SIG-M5 treated with dmso at 0.1 percent for 504 hours (cell line): ENCODE measurements around the gene CHRNA7.
"Not testable (repeated sequence)": the region's sequence is repeated elsewhere in the genome, so short reads cannot be mapped to it uniquely, and the experiment has no call there.

Experiments
- DNase-seq: peaks from one replicate; lab custom pipeline; 2025; ENCODE audit not compliant: unreplicated experiment; lab: John Stamatoyannopoulos, UW

The CHRNA7 gene

DNA sequence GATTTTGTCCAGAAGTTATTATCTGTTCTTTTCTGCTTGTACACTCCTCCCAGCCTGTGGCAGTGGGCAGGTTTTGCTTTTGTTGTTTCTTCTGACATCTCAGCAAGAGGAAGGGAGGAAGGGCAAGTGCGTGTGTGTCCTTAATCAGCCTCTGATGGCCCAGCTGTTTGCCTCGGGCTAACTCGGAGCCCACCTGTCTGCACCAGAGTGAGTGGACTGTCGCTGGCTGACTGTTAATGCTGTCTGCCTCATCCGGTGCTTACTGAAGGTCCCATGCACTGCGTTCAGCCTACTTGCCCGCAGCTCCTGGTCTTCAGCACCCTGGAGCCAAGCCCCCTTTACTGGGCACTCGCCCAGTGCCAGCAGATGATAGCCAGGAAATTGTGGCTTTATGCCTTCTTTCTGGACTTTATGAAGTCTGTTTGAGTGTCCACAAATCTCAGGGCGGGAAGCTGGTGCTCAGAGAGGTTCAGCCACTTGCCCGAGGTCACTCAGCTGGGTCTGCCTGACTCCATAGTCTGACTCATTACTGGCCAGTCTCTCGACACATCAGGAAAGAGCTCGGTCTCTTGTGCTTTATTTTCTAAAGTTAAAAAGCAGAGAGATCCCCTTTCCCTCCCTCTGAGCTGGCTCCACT lies 89.5 kb downstream of the CHRNA7 start:
- no peak for DNase-seq

DNA sequence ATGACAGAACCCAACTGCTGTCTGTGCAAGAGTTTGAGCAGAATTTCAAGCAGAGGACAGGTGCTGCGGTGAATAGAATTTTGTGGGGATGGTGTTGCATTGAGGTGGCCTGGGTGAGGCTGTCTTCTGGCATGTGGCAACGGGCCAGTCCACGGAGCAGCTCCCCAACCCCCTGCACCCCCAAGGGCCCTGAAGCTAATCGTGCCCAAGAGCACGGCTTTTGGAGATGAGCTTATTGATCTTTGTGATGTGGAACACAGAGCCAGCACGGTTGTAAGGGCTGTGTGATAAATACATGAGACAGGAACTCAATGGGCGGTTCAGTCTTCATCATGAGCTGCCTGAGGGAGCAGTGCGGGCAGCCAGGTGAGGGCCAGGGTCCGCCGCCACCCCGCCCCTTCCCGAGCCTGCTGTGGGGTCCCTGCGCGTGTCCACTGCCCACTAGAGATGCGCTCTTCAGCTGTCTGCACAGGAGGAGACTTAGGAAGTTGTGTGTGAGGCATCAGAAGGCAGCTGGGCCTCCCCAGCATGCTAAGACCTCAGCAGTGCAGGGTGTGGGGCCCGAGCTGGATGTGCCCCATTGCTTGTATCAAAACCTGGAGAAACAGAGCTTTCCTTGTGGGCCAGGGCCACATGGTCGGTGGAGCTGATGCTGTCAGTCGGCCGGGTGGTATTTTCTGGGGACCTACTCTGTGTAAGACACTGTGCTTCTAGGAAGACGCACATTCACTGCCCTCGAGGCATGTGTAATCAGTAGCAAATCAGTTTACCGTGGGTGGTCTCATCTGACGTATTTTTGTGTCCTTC lies 90.5 kb downstream of the CHRNA7 start:
- no peak for DNase-seq

DNA sequence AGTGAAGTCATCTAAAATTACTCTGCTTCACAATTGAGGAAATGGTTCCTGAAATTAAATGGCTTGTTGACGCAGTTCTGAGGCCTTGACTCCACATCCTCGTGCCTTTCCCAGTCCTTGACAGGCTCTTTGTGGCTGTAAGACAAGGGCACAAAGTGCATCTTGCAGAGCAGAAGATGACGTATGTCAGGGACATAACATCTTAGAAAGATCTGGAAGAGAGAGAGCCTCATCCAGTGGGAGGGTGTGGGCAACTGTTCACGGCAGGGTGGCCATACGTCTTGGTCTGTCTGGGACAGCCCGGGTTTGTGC lies 91.0 kb downstream of the CHRNA7 start:
- no peak for DNase-seq

DNA sequence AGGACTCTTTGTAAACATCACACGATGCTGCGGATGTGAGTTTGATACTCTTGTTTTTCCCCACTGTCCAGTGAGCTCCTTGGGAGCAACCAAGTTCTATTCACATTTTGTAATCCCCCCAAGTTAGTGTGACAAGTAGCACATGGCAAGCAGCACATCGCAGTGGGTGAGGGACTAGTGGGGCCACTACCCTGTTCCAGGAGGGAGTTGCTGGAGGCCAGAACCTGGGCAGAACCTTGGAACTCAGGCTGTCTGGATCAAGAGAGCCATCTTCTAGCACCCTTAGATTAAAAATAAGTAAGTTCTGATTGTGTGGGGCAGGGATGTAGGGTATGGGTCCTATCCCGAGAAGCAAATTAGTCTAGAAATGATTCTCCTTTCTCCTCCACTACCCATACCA lies 91.7 kb downstream of the CHRNA7 start:
- no peak for DNase-seq

DNA sequence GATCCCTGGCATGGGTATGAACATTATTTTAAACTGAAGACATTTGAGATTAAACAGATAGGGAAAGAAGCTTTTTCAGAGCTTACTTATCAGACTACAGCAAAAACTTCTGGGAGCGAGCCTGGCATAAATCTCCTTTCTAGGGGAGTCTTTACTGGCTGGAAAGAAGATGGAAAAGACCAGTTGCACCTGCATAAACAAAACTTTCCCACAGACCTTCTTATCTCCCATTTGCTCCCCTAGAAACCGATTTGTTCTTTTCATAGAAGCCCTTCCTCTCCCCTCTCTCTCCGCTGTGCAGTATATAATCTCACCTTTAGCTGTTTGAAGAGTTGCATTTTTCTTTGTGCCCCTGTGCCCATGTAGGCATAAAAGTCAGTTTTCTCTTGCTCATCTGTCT lies 93.2 kb downstream of the CHRNA7 start:
- DNase-seq = no peak

DNA sequence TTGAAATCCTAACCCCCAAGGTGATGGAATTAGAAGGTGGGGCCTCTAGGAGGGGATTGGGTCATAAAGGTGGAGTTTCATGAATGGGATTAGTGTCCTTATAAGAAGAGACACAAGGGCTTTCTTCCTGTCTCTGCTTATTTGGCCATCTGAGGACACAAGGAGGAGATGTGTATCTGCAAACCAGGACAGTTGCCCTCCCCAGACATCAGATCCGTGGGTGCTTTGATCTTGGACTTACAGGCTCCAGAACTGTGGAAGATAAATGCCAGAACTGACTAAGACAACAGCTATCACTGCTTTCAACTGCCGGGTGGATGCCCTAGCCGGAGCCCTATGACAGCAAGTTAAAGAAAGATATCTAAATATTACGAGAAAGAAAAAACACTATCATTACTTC lies 94.4 kb downstream of the CHRNA7 start:
- DNase-seq = no peak

DNA sequence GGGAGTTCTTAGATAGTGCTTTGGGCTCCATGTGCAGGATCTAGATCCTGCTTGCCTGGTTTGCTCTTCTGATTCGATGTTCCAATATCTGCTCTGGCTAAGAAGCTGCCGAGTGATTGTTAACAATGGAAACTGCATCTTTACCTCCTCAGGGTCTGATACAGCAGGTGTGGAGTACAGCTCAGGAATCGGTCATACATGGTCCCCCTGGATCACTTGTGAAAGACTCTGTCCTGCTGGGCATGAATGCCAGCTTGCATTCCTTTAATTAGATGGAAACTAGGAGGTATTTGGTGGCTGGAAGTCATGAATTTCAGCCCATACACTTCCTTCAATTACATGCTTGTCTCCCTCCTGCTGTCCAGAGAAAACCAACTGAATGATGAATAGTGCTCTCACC lies 95.3 kb downstream of the CHRNA7 start:
- DNase-seq = no peak

DNA sequence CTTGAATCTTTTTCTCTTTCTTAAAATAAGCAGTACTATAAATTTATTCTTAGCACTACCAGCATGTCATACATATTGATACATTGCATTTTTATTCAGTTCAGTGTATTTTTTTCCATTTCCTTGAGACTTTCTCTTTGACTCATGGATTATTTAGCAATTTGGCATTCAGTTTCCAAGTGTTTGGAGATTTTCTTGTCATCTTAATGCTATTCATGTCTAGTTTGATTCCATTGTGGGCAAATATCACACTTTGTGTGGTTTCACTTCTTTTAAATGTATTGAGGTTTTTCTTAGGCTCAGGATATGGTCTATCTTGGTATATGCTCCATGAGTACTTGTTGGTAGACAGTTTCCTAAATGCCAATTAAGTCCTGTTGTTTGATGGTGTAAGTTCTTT lies 99.5 kb downstream of the CHRNA7 start:
- DNase-seq = no peak

DNA sequence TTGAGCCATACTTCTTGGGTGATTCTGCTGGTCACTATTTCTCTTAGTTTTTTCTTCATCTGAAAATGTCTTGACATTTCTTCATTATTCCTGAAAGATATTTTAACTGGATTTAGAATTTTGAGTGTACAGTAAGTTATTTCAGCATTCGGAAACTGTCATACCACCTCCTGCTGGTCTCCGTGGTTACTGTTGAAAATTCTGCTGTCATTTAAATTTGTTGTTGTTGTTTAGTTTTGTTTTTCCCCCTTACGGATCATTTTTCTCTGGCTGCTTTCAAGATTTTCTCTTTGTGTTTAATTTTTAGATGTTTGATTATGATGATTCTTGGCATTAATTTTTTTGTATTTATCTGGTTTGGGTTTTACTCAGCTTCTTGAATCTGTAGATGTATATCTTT lies 100.5 kb downstream of the CHRNA7 start:
- no peak for DNase-seq

DNA sequence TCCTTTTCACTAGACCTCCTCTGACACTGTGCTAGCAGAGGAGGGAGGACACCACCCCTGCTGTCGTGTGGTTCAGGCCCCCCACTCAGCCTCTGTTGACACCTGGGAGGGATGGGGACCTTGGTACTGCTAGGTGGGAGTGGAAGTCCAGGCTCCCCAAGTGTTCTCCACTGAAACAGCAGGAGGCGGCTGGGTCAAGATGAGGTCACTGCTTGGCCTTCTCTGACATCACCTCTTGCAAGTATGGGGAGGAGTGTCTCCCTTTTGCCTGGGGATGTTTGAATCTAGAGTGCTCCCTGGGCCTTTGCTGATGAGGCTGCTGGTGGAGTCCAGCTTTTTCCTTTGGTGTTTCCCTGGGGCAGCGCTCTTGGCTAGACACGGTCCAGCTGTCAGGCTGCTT lies 101.5 kb downstream of the CHRNA7 start:
- DNase-seq = no peak

DNA sequence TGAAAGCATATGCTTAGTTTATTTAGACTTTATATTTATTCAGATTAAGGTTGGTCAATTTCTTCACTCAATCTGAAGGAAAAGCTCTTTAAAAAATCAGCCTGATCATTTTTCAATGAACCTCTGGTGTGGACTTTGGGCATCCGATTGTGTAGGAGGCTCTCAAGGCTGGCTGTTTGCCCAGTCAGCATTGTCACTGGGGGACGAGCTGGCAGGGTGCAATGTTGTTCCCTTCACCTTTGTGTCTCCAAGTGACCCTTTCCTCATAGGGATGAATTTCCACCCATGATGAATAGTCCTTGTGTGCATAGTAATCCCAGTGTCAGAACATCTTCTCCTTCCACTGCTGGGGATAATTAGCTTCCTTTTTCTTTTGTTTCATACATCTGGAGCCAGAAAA lies 102.5 kb downstream of the CHRNA7 start:
- no peak for DNase-seq

DNA sequence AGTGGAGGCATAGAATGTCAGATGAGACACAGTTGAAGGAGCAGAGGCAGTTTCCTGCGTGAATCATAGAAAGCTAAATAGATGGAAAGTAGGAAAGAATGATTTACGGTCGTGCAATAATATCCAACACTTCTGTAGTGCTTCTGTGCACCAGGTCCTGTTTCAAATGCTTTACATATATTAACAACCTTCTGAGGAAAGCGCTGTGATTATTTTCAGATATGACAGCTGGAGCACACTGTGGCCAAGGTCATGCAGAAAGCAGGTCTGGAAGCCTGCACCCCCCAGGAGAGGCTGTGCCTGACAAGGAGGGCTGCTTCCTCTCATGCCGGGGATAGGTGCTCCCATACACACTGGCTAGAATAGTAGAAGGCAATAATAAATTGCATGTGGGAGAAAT lies 104.5 kb downstream of the CHRNA7 start:
- no peak for DNase-seq

DNA sequence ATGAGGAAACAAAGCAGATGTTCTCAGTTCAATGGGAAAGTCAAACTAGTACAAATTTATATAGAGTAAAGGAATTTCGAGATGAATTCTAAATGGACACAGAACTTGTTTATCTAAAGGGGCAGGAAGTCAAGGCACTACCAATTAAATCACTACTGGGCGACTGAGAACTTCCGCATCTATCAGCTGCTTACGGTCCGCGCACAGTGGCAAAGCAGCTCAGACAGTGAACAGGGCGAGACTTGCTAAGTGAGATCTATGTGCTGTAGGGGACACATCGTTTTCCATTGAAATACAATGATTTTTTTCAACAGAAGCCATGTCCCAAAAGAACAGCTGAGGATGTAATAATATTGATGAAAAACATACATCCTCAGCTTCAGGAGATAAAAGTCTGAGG lies 105.0 kb downstream of the CHRNA7 start:
- DNase-seq = no peak

DNA sequence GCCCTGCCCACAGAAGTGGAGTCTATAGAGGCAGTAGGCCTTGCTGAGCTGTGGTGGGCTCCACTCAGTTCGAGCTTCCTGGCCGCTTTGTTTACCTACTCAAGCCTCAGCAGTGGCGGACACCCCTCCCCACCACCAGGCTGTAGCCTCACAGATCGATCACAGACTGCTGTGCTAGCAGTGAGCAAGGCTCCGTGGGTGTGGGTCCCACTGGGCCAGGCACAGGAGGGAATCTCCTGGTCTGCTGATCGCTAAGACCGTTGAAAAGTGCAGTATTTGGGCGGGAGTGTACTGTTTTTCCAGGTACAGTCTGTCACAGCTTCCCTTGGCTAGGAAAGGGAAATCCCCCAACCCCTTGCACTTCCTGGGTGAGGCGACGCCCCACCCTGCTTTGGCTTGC lies 115.2 kb downstream of the CHRNA7 start:
- not testable (repeated sequence) for DNase-seq

DNA sequence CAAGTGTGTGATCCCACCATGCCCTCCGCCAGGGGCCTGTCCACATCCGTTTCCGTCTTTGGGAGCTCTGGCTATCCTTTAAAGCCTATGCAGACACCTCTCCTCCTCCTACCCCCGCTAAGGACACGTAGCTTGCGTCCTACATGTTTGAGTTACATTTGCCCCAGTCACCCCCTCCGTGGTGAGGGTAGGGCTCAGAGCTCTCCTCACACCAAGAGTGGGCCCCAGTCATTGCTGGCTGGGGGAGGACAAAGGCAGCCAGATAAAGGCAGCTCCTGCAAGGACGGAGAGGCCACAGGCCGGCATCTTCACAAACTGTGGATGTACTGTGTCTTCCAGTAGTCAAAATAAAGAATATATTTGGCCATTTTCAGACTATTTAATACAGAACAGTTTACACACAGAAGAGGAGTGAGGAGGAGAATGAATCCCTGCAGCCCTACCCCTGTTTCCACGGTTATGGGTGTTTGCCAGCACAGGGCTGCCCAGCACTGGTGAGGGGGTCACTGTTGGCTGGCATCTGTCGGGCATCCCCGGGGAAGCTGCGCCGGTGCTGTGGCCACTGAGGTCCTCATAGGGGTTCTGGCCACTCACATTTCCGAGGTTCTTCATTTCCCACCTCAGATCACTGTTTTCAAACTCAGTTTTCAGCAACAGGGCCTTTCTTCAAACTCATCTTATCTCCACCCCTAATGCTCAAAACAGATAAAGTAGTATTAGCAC lies 118.7 kb downstream of the CHRNA7 start:
- no peak for DNase-seq

DNA sequence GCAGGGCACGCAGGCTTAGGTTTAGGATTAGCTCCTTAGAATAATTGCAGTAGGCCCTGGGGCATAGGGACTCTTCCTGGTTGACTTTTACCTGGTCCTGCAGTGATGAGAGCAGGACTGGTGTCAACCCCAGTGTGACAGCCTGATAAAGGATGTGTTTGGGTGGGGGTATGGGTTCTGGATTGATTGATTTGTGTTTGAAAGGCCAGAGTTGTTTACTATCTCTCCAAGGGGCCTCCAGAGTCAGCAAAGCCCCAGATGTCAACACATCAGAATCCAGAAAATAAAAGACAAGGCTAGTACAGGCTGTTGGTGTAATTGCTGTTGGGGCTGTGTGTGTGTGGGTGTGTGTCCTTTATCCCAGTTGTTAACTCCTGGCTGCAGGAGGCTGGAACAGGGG lies 122.3 kb downstream of the CHRNA7 start:
- DNase-seq = no peak

DNA sequence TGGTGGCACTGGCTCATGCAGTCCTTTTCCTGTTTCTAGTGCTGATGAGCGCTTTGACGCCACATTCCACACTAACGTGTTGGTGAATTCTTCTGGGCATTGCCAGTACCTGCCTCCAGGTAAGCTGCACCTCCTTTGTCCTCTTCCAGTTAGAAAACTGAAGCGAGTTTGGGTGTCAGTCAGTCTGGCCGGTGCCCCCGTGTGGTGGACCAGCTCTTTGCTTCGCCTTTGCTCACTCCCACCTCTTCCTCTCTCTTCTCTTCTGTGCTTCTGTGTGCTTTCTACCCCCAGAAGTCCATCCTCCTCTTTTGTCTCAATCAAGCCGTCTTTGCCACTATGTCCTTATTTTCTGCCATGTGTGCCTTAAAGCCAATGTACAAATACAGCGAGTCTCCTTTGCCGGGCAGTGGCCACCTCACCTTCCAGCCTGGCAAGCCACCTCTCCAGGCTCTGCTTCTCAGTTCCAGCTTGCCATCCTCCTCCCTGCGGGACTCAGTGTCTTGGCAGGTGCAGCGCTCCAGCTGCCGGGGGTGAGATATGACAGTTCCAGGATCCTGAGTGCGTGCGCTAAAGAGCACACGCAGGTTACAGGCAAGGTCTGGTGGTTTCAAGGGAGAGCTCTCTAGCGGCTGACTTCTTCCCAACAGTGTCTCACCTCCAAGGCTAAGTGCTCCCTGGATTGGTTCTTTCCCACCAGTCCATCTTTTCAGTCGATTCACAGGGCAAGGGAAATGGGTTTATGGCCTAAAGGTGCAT lies 123.7 kb downstream of the CHRNA7 start:
- not testable (repeated sequence) for DNase-seq

DNA sequence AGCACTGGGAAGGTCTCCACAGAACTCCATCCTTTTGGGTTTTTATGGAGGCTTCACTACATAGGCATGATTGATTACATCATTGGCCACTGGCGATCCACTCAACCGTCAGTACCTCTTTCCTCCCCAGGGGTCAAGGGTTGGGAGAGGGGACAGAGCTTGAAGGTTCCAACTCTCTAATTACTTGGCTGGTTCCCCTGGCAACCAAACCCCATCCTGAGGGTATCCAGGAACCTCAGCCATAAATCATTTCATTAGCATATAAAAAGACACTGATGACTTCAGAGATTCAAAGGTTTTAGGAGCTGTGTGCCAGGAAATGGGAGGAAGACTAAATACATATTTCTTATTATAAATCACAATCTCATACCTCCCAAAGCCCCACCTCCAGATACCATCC lies 131.8 kb downstream of the CHRNA7 start:
- DNase-seq = not testable (repeated sequence)

DNA sequence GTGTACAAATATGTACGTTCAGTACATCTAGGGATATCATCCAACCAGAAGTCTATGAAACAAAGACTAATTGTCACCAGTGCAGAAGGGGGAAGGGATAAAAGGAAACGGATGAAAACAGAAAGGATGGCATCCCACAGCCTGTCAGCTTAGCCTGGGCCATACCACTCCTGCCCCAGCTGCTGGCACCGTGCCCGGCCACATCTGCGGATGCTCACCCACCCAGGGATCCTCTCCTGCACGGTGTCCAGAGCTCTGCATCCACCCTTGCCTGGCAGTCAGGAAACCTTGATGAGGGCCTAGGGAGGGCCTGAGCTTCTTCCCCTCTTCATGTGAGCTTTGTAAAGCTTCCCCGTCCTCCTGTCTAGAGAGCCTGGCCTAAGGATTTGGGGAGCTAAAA lies 133.8 kb downstream of the CHRNA7 start:
- not testable (repeated sequence) for DNase-seq

DNA sequence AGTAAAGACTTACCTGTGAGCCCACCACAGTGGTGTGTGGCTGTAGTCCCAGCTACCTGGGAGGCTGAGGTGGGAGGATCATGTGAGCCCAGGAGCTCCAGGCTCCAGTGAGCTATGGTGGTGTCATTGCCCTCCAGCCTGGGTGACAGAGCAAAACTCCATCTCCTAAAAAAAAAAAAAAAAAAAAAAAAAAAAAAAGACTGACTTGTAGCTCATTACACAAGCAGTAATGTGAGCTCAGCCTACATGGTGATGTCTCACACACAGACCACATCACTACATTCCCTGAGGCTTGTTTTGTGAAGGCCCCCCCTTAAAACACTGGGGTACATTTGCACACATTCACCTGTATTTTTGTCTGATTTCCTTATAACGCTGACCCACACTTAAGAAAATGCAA lies 134.4 kb downstream of the CHRNA7 start:
- DNase-seq = not testable (repeated sequence)

DNA sequence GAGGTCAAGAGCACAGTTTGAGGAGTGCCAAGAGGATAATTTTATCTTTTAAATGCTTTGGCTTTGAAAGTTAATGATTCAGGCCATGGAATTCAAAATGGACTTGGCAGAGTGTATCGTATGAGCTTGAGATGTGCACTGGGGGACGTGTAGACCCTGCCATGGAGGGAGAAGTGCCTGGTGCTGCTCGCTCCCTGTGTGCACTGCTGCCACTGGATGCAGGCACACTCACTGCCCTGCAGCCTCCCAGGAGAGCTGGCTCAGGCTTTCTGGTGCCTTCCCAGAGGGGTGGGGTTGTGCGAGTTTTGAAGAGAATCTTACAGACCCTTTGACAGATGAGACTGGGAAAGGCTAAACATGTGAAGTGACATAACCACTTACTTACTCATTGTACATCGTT lies 135.5 kb downstream of the CHRNA7 start:
- DNase-seq = not testable (repeated sequence)

DNA sequence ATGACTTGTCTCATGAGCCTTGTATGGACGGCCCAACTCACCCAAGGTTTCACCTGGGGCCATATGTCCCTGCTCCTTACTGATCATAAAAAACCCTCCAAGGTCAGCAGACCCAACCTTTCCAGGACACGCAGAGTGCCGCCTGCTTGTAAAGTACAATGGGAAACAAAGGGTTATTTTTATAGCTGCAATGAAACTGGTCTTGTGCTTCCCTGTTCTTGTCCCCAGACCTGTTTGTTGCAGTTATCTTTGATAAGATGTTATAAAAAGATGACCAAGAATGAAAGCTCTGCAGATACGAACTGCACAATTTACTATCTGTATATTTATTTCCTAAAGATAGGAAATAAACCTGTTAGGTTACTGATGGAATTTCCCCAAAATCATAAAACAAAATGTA lies 136.0 kb downstream of the CHRNA7 start:
- not testable (repeated sequence) for DNase-seq
